ENCODE results near the gene MRPL43. TPM values are rescaled to one million over a fixed set of nuclear protein-coding genes. Genes with fewer than 3 reads are reported as not detected.

The MRPL43 gene
- polyA plus RNA-seq, 1 experiment, result 72.3 TPM

DNA sequence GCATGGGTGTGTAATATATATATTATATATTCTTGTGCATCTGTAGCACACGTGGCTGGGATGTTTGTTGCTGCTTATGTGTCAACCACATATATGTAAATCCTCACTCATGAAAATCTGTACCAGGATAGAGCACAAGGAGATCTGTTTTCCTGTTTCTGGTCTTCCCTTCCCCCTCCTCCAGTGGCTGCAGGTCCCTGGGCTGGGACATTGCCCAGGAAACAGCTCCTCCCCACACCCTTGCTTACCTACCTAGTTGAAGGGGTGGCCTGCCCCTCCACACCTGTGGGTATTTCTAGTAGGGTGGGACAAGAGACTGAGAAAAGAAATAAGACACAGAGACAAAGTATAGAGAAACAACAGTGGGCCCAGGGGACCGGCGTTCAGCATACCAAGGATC lies 46.0 kb upstream of the MRPL43 start:
- POLR2A ChIA-PET, result interaction anchor here (1.5 kb wide), 1 partner anchor 29 kb away, joined by 4 read pairs; no protein-coding TSS in a partner anchor
- CTCF ChIA-PET, result interaction anchor here (0.9 to 3.2 kb wide), 2 partner anchors 14 to 17 kb away, joined by 3 to 19 read pairs; no protein-coding TSS in a partner anchor
- H3K27me3 ChIP-seq (ENCODE audit: control insufficient read depth, insufficient read depth, low read length), result no peaks in the 10 kb centered on the region
- TF ChIP-seq, protein P1, sequence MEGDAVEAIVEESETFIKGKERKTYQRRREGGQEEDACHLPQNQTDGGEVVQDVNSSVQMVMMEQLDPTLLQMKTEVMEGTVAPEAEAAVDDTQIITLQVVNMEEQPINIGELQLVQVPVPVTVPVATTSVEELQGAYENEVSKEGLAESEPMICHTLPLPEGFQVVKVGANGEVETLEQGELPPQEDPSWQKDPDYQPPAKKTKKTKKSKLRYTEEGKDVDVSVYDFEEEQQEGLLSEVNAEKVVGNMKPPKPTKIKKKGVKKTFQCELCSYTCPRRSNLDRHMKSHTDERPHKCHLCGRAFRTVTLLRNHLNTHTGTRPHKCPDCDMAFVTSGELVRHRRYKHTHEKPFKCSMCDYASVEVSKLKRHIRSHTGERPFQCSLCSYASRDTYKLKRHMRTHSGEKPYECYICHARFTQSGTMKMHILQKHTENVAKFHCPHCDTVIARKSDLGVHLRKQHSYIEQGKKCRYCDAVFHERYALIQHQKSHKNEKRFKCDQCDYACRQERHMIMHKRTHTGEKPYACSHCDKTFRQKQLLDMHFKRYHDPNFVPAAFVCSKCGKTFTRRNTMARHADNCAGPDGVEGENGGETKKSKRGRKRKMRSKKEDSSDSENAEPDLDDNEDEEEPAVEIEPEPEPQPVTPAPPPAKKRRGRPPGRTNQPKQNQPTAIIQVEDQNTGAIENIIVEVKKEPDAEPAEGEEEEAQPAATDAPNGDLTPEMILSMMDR (IDR thresholded peaks at IDR 0.05; ENCODE audit: low read depth, low read length), result no peak
- no peak for DNase-seq (ENCODE audit: low read depth, low spot score)
- peak overlapping the region; percentile 96 for H3K4me3 ChIP-seq (ENCODE audit: low read depth, low read length)
- H3K9me3 ChIP-seq (ENCODE audit: control insufficient read depth, insufficient read depth, low read length), result no peaks in the 10 kb centered on the region; the same call in 1 of the 2 replicates
- H3K27ac ChIP-seq (ENCODE audit: low read depth, low read length), result peak overlapping the region; percentile 99

DNA sequence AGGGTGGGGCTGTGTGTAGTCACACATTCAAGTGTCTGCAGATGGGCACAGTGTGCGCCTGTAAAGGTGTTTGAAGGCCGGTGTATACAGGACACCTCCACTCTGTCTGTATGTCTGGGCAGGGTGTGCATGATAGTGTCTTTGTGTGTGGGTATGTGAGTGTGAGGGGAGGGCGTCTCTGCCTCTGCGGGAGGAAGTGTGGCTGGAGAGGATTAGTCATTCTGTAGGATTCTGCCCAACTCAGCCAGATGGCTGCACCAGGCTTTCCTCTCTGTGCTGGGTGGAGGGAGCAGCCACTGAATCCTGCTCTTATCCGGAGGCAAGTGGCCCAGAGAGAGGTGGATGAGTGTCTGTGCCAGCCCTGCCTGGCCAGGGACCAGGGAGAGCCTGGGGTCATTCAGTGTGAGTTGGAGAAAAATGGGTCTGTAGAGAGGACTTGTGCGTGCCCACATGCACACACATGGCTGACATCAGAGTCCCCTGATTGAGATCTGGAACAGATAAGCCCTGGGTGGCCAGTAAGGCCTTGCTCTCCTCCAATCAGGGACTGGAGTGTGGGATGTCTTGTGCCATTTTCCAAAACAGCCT lies 45.4 kb upstream of the MRPL43 start:
- H3K4me3 ChIP-seq (ENCODE audit: low read depth, low read length), result peak overlapping the region; percentile 96
- H3K27me3 ChIP-seq (ENCODE audit: control insufficient read depth, insufficient read depth, low read length), result no peaks in the 10 kb centered on the region
- no peaks in the 10 kb centered on the region; the same call in 1 of the 2 replicates for H3K9me3 ChIP-seq (ENCODE audit: control insufficient read depth, insufficient read depth, low read length)
- TF ChIP-seq, protein P1 (IDR thresholded peaks at IDR 0.05; ENCODE audit: low read depth, low read length), result no peak
- DNase-seq (ENCODE audit: low read depth, low spot score), result peak; percentile 75
- H3K27ac ChIP-seq (ENCODE audit: low read depth, low read length), result peak overlapping the region; percentile 99
- CTCF ChIA-PET, result interaction anchor here (0.7 to 5.8 kb wide), 8 partner anchors 9 to 1090 kb away, joined by 3 to 46 read pairs (median 12); no protein-coding TSS in a partner anchor
- POLR2A ChIA-PET, result interaction anchor here (0.6 to 1.6 kb wide), 7 partner anchors 7 to 29 kb away, joined by 3 to 10 read pairs (median 5); partner anchors contain the start of gene KAZALD1

DNA sequence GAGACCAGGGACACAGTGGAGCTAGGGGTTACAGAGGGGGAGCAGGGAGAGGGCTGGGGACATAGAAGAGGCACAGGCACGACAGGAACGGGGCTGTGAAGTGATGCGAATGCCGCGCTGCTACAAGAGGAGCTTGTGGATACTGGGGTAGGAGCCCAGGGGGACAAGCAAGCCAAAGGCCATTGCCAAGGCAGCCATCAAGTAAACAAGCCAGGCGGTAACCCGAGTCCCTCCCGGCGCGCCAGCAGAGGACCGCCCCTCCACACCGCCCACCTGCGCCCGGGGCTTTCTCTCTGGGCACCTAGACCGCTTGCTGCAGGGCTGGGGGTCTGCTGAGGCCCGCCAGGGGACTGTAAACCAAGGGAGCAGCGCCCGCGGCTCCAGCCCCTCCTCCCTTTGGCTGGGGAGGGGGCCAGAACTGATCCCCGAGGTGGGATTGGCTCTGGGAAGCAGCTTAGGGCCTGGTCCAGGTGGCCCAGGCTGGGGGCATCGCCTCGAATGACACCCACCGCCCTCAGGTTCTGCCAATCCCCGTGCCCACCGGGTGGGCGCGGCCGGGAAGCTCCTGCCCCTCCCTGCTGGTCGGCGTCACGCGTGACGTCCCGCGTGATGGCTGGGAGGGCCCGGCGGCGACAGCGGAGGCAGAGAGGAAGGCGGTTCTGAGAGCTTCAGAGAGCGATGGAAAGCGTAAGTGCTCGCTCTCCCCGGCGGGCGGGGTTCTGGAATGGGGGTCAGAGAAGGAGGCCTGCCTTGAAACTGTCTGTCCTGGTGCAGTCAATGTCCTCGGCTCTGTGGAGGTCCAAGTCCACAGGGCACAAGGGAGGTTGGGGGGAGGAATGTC lies 44.7 kb upstream of the MRPL43 start:
- CTCF ChIA-PET, result interaction anchor here (0.7 to 5.8 kb wide), 8 partner anchors 9 to 1091 kb away, joined by 3 to 46 read pairs (median 6); no protein-coding TSS in a partner anchor
- DNase-seq (ENCODE audit: low read depth, low spot score), result no peak
- TF ChIP-seq, protein P1 (IDR thresholded peaks at IDR 0.05; ENCODE audit: low read depth, low read length), result no peak
- Histone ChIP-seq H3K9me3 (ENCODE audit: control insufficient read depth, insufficient read depth, low read length) (no peaks in the 10 kb centered on the region; the same call in 1 of the 2 replicates), H3K27me3 (ENCODE audit: control insufficient read depth, insufficient read depth, low read length) (no peaks in the 10 kb centered on the region), H3K4me3 (ENCODE audit: low read depth, low read length) (peak overlapping the region; percentile 96), H3K27ac (ENCODE audit: low read depth, low read length) (peak overlapping the region; percentile 99)
- POLR2A ChIA-PET, result interaction anchor here (0.6 to 1.6 kb wide), 8 partner anchors 8 to 34 kb away, joined by 3 to 10 read pairs (median 4); partner anchors contain the start of gene KAZALD1

DNA sequence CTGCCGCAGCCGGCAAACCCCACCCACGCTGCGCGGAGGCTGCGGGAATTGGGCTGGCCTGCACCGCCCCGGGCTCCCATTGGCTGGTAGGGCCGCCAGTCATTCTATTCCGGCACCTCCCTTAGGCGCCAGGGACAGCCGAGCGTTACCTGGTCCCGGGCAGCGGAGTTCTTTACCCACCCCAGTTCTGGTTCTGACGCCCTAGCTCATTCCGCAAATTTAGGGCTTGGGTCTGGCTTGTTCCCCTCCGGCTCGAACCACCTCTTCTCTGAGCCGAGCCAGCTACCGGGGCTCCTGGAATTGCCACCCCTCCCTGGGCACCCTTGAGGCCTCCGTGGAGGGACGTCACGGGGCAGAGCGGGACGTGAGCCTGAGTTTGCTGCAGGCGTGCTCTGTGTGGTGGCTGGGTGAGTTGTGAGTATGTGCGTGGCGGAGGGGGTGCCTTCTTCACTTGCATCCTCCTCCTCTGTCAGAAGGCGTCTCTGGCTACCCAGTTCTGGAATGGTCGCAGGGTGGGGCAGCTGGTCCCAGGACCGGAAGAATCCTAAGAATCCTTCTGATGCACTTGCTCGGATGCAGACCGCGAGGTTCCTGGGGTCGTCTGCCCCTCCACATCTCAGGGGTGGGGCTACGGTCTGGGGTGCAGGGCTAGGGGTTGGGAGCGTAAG lies 44.0 kb upstream of the MRPL43 start, which contains the start of the genes PDZD7 and SFXN3:
Gene PDZD7 (minus strand): TSS at position 2 of the 668 bp plus-strand sequence. CDS start 910 bp downstream, outside the sequence.
Gene SFXN3 (plus strand): TSS at position 107 of the 668 bp plus-strand sequence. CDS start 3,461 bp downstream, outside the sequence.
- DNase-seq (ENCODE audit: low read depth, low spot score), result peak; percentile 83

More for the DNA sequence above, 44.0 kb upstream of the MRPL43 start, which contains the start of the genes PDZD7 and SFXN3:
- H3K27ac ChIP-seq (ENCODE audit: low read depth, low read length), result peak within 1 kb of the TSS; percentile 99
- CTCF ChIA-PET, result interaction anchor here (0.8 to 5.8 kb wide), 10 partner anchors 10 to 112 kb away, joined by 3 to 46 read pairs (median 4); partner anchors contain the start of gene LZTS2
- H3K4me3 ChIP-seq (ENCODE audit: low read depth, low read length), result peak within 1 kb of the TSS; percentile 96
- H3K27me3 ChIP-seq (ENCODE audit: control insufficient read depth, insufficient read depth, low read length), result no peaks in the 10 kb centered on the region
- POLR2A ChIA-PET, result interaction anchor here (0.9 to 1.6 kb wide), 7 partner anchors 10 to 30 kb away, joined by 3 to 10 read pairs (median 5); partner anchors contain the start of gene KAZALD1
- TF ChIP-seq, protein P1 (IDR thresholded peaks at IDR 0.05; ENCODE audit: low read depth, low read length), result no peak
- no peaks in the 10 kb centered on the region; the same call in 1 of the 2 replicates for H3K9me3 ChIP-seq (ENCODE audit: control insufficient read depth, insufficient read depth, low read length)

Measured in AG04450 (cell line).